ENCODE measurements around the gene PRKCZ.
A peak's percentile ranks its signal among the peaks of the same experiment; 100 is the strongest.

Gene PRKCZ

GRCh38 chr1:2199042-2199810, 149.0 kb downstream of the PRKCZ start:
- peak; percentile 84 for DNase-seq

DNA sequence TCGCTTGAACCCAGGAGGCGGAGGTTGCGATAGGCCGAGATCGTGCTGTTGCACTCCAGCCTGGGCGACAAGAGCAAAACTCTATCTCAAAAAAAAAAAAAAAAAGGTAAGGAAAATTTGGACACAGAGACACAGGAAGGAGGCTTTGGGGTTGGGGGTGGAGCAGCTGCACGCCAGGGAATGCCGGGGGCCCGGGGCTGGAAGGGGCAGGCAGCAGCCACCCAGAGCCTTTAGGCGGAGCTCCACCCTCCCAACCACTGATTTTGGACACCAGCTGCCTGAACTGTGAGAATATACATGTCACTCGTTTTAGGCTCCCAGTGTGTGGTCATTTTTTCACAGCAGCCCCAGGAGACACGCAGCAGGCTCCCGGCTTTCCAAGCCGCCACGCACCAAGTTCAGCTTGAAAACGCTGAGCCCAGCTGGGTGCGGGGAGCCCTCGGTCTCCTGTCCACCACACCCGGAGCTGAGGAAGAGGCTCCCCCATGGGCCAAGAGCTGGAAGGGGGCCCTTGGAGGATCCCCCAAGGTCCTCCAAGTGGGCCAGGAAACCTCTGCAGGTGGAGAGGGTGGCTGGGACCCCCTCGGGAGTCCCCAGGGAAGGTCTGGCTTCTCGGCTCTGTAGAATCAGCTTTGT, 150.2 kb downstream of the PRKCZ start:
- DNase-seq = no peak

- no peak for DNase-seq
These were observed 150.9 kb downstream of the PRKCZ start for GRCh38 chr1:2201062-2201461.

- no peak for DNase-seq
These were observed 151.9 kb downstream of the PRKCZ start for GRCh38 chr1:2202008-2202575.

DNA sequence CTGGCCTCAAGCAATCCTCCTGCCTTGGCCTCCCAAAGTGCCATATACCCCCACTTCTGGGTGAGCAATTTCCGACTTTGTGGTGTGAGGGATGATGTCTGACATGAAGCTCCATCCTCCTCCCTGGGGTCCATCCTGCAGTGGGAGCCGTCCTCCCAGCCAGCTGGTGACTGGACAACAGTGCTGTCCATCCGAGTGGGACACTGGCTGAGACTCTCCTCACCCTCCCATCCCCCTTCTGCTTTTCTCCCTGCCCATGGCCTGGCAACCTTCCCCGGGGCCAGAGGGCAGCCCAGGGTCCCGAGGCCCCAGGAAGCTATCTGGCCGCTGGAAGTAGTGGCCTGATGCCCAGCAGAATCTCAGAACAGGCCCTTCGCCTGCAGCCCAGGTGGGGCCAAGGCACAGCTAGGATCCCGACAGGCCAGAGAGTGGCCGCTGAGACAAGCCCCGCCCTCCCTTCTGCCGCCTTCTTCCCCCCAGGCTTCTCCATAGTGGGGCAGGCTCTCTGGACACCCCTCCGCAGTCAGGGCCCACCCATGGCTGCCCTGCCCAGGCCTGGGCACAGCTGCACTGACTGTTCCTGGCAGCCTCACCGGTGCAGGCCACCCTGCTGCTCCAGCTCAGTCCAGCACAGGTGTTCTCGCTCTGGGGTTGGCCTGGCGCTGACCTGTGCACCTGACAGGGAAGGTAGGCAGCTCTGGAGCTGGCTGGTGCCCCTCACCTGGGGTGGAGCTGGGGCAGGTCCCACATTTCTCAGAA, 152.8 kb downstream of the PRKCZ start:
- DNase-seq = no peak

GRCh38 chr1:2203671-2204414, 153.6 kb downstream of the PRKCZ start:
- DNase-seq = no peak

GRCh38 chr1:2204415-2205190, 154.4 kb downstream of the PRKCZ start:
- peak; percentile 89 for DNase-seq

- peak; percentile 95 for DNase-seq
These were observed 155.2 kb downstream of the PRKCZ start for GRCh38 chr1:2205191-2205952.

GRCh38 chr1:2206813-2207487, 156.7 kb downstream of the PRKCZ start:
- DNase-seq = no peak

DNA sequence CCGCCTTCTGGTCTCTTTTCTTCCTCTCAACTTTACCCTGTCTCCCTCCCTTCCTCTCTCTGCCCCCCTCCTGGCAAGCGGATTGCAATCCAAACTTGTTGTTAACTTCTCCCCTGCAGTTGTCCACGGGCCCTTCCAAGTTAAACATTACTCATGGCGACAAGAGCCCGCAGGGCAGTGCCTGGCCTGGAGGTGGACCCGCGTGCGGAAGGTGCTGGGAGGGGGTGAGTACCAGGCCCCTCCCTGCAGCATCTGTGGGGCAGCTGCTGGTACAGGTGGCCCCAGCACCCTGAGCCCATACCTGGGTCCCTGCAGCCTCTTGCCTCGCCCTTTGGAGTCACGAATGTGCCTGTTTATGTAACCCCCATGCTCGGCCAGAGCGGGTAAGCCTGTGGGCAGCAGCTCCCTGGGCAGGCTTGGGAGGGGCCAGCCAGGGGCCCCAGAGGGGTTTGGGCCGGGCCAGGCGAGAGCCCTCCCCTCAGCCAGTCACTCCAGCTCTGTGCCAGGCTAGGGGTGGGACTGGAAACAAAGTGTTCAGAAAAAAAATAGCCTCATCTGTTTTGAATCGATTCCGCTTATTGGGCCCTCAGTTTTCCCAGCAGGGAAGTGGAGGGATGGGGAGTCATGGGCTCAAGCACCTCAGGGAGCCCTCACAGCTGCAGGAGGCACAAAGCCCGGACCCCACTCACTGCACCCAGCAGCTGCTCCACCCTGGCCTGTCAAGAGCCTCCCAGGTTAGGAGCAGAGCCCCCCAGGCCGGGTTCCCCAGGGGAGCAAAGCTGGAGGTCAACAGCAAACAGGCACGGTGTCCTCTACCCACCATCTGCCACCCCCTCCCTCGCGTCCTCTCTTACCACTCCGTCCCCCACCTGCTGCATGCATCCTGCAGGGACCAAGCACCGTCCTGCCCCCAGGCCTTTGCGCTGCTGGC, 158.4 kb downstream of the PRKCZ start:
- DNase-seq = peak; percentile 39

- peak; percentile 39 for DNase-seq
These were observed 159.3 kb downstream of the PRKCZ start for GRCh38 chr1:2209400-2210083.

GRCh38 chr1:2210084-2210653, 160.0 kb downstream of the PRKCZ start:
- DNase-seq = no peak

- DNase-seq = no peak
These were observed 160.6 kb downstream of the PRKCZ start for GRCh38 chr1:2210786-2211185.

- DNase-seq = no peak
These were observed 162.0 kb downstream of the PRKCZ start for GRCh38 chr1:2212274-2212531.

- DNase-seq = peak; percentile 97
These were observed 162.6 kb downstream of the PRKCZ start for GRCh38 chr1:2212532-2213491.

- DNase-seq = peak; percentile 82
These were observed 163.6 kb downstream of the PRKCZ start for GRCh38 chr1:2213576-2214505.

All from eye (tissue), 1 donor.